ENCODE results near the gene KCTD18.

DNA sequence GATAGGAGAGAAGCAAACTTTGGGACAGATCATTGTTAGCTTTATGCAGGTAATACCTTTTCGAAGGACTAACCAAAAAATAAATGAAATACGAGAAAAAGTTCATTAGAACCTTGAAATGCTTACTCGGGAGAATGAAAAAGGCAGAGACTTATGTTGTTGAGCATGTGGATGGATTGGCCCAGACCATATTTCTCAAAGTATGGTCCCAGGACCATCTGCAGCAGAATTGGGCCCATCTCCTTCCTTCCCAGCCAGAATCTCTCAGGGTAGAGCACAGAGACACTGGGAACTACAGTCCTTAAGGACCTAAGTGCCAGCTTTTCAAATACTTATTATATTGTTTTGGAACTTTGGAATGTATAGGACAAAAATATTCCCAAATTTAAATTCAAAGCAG lies 50.8 kb downstream of the KCTD18 start:
- TF ChIP-seq, protein P1, sequence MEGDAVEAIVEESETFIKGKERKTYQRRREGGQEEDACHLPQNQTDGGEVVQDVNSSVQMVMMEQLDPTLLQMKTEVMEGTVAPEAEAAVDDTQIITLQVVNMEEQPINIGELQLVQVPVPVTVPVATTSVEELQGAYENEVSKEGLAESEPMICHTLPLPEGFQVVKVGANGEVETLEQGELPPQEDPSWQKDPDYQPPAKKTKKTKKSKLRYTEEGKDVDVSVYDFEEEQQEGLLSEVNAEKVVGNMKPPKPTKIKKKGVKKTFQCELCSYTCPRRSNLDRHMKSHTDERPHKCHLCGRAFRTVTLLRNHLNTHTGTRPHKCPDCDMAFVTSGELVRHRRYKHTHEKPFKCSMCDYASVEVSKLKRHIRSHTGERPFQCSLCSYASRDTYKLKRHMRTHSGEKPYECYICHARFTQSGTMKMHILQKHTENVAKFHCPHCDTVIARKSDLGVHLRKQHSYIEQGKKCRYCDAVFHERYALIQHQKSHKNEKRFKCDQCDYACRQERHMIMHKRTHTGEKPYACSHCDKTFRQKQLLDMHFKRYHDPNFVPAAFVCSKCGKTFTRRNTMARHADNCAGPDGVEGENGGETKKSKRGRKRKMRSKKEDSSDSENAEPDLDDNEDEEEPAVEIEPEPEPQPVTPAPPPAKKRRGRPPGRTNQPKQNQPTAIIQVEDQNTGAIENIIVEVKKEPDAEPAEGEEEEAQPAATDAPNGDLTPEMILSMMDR (IDR thresholded peaks at IDR 0.05) = no peak
- TF ChIP-seq EP300 (IDR thresholded peaks at IDR 0.05) (no peak), POLR2AphosphoS5 (IDR thresholded peaks at IDR 0.05) (no peak), POLR2A (IDR thresholded peaks at IDR 0.05) (no peak)
